Amniotic epithelial cell (primary cell): ENCODE data around the gene SMYD1.

Source experiments
- DNase-seq: peaks from one replicate; pipeline ENCODE4 v3.0.0-alpha.2; 2010; ENCODE audit warnings: low read depth

The SMYD1 gene

GRCh38 chr2:88055371-88056128 lies 12.1 kb upstream of the SMYD1 start, which contains the start of gene KRCC1:
KRCC1 (minus strand) TSS chr2:88055783; CDS start chr2:88028563, 27,220 bp downstream.
- DNase-seq, result peak; percentile 93

GRCh38 chr2:88057437-88057844 lies 10.2 kb upstream of the SMYD1 start:
- DNase-seq, result peak; percentile 66

- no peak for DNase-seq
Observed at GRCh38 chr2:88058191-88058590, 9.4 kb upstream of the SMYD1 start.

- peak; percentile 64 for DNase-seq
Observed at GRCh38 chr2:88059979-88060906, 7.4 kb upstream of the SMYD1 start.

GRCh38 chr2:88060907-88061275 lies 6.7 kb upstream of the SMYD1 start:
- DNase-seq, result no peak

- DNase-seq, result no peak
Observed at GRCh38 chr2:88061295-88061694, 6.3 kb upstream of the SMYD1 start.

- DNase-seq, result no peak
Observed at GRCh38 chr2:88066543-88066942, 1.1 kb upstream of the SMYD1 start.

- DNase-seq, result no peak
Observed at GRCh38 chr2:88067189-88067588, 436 bp upstream of the SMYD1 start.

GRCh38 chr2:88068044-88068443 lies 419 bp downstream of the SMYD1 start:
- no peak for DNase-seq

- DNase-seq, result no peak
Observed at GRCh38 chr2:88069117-88069516, 1.5 kb downstream of the SMYD1 start.

- no peak for DNase-seq
Observed at GRCh38 chr2:88070055-88070454, 2.4 kb downstream of the SMYD1 start.

- DNase-seq, result no peak
Observed at GRCh38 chr2:88071365-88071764, 3.7 kb downstream of the SMYD1 start.

- DNase-seq, result no peak
Observed at GRCh38 chr2:88074150-88074549, 6.5 kb downstream of the SMYD1 start.

GRCh38 chr2:88074854-88075292 lies 7.2 kb downstream of the SMYD1 start:
- DNase-seq, result peak; percentile 64

- no peak for DNase-seq
Observed at GRCh38 chr2:88077080-88077479, 9.5 kb downstream of the SMYD1 start.

- DNase-seq, result no peak
Observed at GRCh38 chr2:88078643-88079172, 11.1 kb downstream of the SMYD1 start.

- DNase-seq, result no peak
Observed at GRCh38 chr2:88080545-88080944, 12.9 kb downstream of the SMYD1 start.

GRCh38 chr2:88081924-88082608 lies 14.4 kb downstream of the SMYD1 start:
- no peak for DNase-seq

GRCh38 chr2:88082781-88083180 lies 15.2 kb downstream of the SMYD1 start:
- DNase-seq, result no peak

- no peak for DNase-seq
Observed at GRCh38 chr2:88085099-88085498, 17.5 kb downstream of the SMYD1 start.

- no peak for DNase-seq
Observed at GRCh38 chr2:88085602-88086001, 18.0 kb downstream of the SMYD1 start.

GRCh38 chr2:88086401-88086800 lies 18.8 kb downstream of the SMYD1 start:
- no peak for DNase-seq
